HepG2 (cell line): ENCODE results near the gene IGSF8. TPM values are rescaled to one million over a fixed set of nuclear protein-coding genes. Genes with fewer than 3 reads are reported as not detected.

Source experiments
- ASH2L ChIP-seq: fragments of 300-600, 200-600 bp; sonication (generic); IDR thresholded peaks from 2 replicates; pipeline ENCODE4 v1.7.0; 2017; ENCODE audit warnings: low read depth, mild to moderate bottlenecking, moderate library complexity, mixed read lengths, low read length; ENCODE audit not compliant: insufficient read length
- DPF2 ChIP-seq: sonication (generic); formaldehyde crosslinking; IDR thresholded peaks from 2 replicates; pipeline ENCODE4 v1.4.0; 2020; ENCODE audit warnings: mild to moderate bottlenecking, low read depth, missing genetic modification reagents, borderline replicate concordance
- GFI1 ChIP-seq: sonication (generic); formaldehyde crosslinking; IDR thresholded peaks from 2 replicates; pipeline ENCODE4 v1.5.0; 2020; ENCODE audit warnings: missing genetic modification reagents, mild to moderate bottlenecking, borderline replicate concordance
- HMGA1 ChIP-seq: sonication (generic); formaldehyde crosslinking; conservative IDR thresholded peaks from 2 replicates; pipeline ENCODE4 v1.4.0; 2020; ENCODE audit warnings: missing genetic modification reagents
- HNF4A ChIP-seq: sonication (generic); formaldehyde crosslinking; IDR thresholded peaks from 2 replicates; pipeline ENCODE4 v1.4.0; 2020; ENCODE audit warnings: missing genetic modification reagents
- NR2F1 ChIP-seq, 2 experiments: fragments of 450-650 bp in 1 of 2; formaldehyde crosslinking in 1 of 2; IDR thresholded peaks; 2 replicates each; pipeline versions ENCODE4 v1.5.0 to v1.6.1; 2016 to 2020; ENCODE audit warnings: mild to moderate bottlenecking in 1 of 2, missing compliant biosample characterization in 1 of 2, missing genetic modification reagents in 1 of 2, moderate library complexity in 1 of 2
- RFXAP ChIP-seq: sonication (generic); formaldehyde crosslinking; IDR thresholded peaks from 2 replicates; pipeline ENCODE4 v1.4.0; 2020; ENCODE audit warnings: missing genetic modification reagents, borderline replicate concordance
- SOX6 ChIP-seq, 2 experiments: fragments of 450-650 bp in 1 of 2; sonication (generic) in 1 of 2; formaldehyde crosslinking in 1 of 2; IDR thresholded peaks; 2 replicates each; pipeline versions ENCODE4 v1.4.0 to v1.6.1; 2017 to 2020; ENCODE audit warnings: antibody characterized with exemption in 1 of 2, mild to moderate bottlenecking in 1 of 2, missing genetic modification reagents in 1 of 2
- SRSF9 ChIP-seq: fragments of 200-400 bp; formaldehyde crosslinking; IDR thresholded peaks from 2 replicates; pipeline ENCODE4 v1.6.1; 2018; ENCODE audit warnings: borderline replicate concordance, mild to moderate bottlenecking, low read depth, low read length; ENCODE audit not compliant: insufficient read depth, poor library complexity, severe bottlenecking
- TGIF2 ChIP-seq: IDR thresholded peaks from 2 replicates; pipeline ENCODE4 v1.6.1; 2016; ENCODE audit warnings: control low read depth, missing compliant biosample characterization
- U2AF1 ChIP-seq: fragments of 200-400 bp; formaldehyde crosslinking; optimal IDR thresholded peaks from 2 replicates; pipeline ENCODE3; 2017; ENCODE audit warnings: mild to moderate bottlenecking, low read depth, low read length
- ZBTB26 ChIP-seq: IDR thresholded peaks from 2 replicates; pipeline ENCODE4 v1.6.1; 2016; ENCODE audit warnings: missing compliant biosample characterization, missing genetic modification reagents, borderline replicate concordance
- ZFP91 ChIP-seq: sonication (generic); formaldehyde crosslinking; IDR thresholded peaks from 2 replicates; pipeline ENCODE4 v1.9.0; 2022; ENCODE audit warnings: missing genetic modification reagents, mild to moderate bottlenecking, borderline replicate concordance
- ZNF17 ChIP-seq: sonication (generic); formaldehyde crosslinking; IDR thresholded peaks from 2 replicates; pipeline ENCODE4 v1.5.0; 2020; ENCODE audit warnings: mild to moderate bottlenecking, missing genetic modification reagents
- ZNF430 ChIP-seq: sonication (generic); formaldehyde crosslinking; IDR thresholded peaks from 2 replicates; pipeline ENCODE4 v1.9.0; 2021; ENCODE audit warnings: mild to moderate bottlenecking, missing genetic modification reagents
- ZNF572 ChIP-seq: sonication (generic); formaldehyde crosslinking; IDR thresholded peaks from 2 replicates; pipeline ENCODE4 v1.5.1; 2020; ENCODE audit warnings: mild to moderate bottlenecking, missing genetic modification reagents
- ZNF704 ChIP-seq: sonication (generic); formaldehyde crosslinking; IDR thresholded peaks from 2 replicates; pipeline ENCODE4 v1.8.1; 2023; ENCODE audit warnings: mild to moderate bottlenecking, inconsistent platforms, moderate library complexity, missing genetic modification reagents, borderline replicate concordance
- polyA plus RNA-seq, 8 experiments: library from polyadenylated mRNA; depleted of rRNA in 3 of 8; stranded (reverse) in 7 of 8; unstranded in 1 of 8; fragments of >200 nt; fragmentation: Illumina TruSeq in 4 of 8; extraction: Trizol in 4 of 8; gene quantifications; 2 replicates each; pipeline versions ENCODE4 v1.2.1 to v1.2.3, GENCODE V29; 2011 to 2016; ENCODE audit warnings: low read depth in 4 of 8, missing spikeins in 1 of 8, mixed read lengths in 1 of 8; ENCODE audit not compliant: insufficient read depth in 1 of 8
- total RNA-seq, 5 experiments: library from RNA; depleted of rRNA; stranded (reverse); fragments of >200 nt; fragmentation: Illumina TruSeq; extraction: Trizol; gene quantifications; 2 replicates each; pipeline ENCODE4 v1.2.3, GENCODE V29; 2016; ENCODE audit warnings: low read depth in 1 of 5
- TF ChIP-seq, protein P1 (sequence below): sonication (generic); formaldehyde crosslinking; IDR thresholded peaks from 2 replicates; pipeline ENCODE4 v1.9.0; 2021; ENCODE audit warnings: missing genetic modification reagents, borderline replicate concordance
- TF ChIP-seq, protein P2 (sequence below): sonication (generic); formaldehyde crosslinking; IDR thresholded peaks from 2 replicates; pipeline ENCODE4 v1.4.0; 2020; ENCODE audit warnings: missing genetic modification reagents
- TF ChIP-seq, protein P3 (sequence below): sonication (generic); formaldehyde crosslinking; IDR thresholded peaks from 2 replicates; pipeline ENCODE4 v1.4.0; 2020; ENCODE audit warnings: mild to moderate bottlenecking, missing genetic modification reagents

Gene IGSF8
- total and polyA plus RNA-seq, 2 of the 13 experiments (the other 11 are each of a cell fraction or from before 2014, with no cell fraction given), result 24.0 to 41.0 TPM

GRCh38 chr1:160053548-160054365 lies 44.7 kb downstream of the IGSF8 start (continued):
- TF ChIP-seq RFXAP (CRISPR knock-in tag), result no peak
- no peak for TF ChIP-seq ZNF704 (CRISPR knock-in tag)
- no peak for TF ChIP-seq ZNF572 (CRISPR knock-in tag)
- peak; percentile 61 for TF ChIP-seq HNF4A (CRISPR knock-in tag)
- TF ChIP-seq ZNF17 (CRISPR knock-in tag), result no peak
- peak; percentile 94 for TF ChIP-seq GFI1 (CRISPR knock-in tag)
- TF ChIP-seq U2AF1, result no peak
- TF ChIP-seq DPF2 (CRISPR knock-in tag), result peak; percentile 60; the same call in 1 of the 2 replicates
- TF ChIP-seq ZNF430 (CRISPR knock-in tag), result no peak
- TF ChIP-seq SOX6 (IDR thresholded peaks at IDR 0.05), result no peak
- peak; percentile 99 for TF ChIP-seq SOX6 (CRISPR knock-in tag; IDR thresholded peaks at IDR 0.05)
- TF ChIP-seq TGIF2 (CRISPR knock-in tag), result no peak
- TF ChIP-seq ZFP91 (CRISPR knock-in tag), result peak; percentile 41; the same call in 1 of the 2 replicates
- TF ChIP-seq, protein P1, sequence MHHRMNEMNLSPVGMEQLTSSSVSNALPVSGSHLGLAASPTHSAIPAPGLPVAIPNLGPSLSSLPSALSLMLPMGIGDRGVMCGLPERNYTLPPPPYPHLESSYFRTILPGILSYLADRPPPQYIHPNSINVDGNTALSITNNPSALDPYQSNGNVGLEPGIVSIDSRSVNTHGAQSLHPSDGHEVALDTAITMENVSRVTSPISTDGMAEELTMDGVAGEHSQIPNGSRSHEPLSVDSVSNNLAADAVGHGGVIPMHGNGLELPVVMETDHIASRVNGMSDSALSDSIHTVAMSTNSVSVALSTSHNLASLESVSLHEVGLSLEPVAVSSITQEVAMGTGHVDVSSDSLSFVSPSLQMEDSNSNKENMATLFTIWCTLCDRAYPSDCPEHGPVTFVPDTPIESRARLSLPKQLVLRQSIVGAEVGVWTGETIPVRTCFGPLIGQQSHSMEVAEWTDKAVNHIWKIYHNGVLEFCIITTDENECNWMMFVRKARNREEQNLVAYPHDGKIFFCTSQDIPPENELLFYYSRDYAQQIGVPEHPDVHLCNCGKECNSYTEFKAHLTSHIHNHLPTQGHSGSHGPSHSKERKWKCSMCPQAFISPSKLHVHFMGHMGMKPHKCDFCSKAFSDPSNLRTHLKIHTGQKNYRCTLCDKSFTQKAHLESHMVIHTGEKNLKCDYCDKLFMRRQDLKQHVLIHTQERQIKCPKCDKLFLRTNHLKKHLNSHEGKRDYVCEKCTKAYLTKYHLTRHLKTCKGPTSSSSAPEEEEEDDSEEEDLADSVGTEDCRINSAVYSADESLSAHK (CRISPR knock-in tag), result no peak
- TF ChIP-seq HMGA1 (CRISPR knock-in tag), result no peak
- peak; percentile 73 to 94; a peak in 3 of 4 replicates for TF ChIP-seq NR2F1 (CRISPR knock-in tag; IDR thresholded peaks at IDR 0.05)
- peak; percentile 84 for TF ChIP-seq ASH2L
- no peak for TF ChIP-seq SRSF9
- TF ChIP-seq, protein P2, sequence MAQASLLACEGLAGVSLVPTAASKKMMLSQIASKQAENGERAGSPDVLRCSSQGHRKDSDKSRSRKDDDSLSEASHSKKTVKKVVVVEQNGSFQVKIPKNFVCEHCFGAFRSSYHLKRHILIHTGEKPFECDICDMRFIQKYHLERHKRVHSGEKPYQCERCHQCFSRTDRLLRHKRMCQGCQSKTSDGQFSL (CRISPR knock-in tag), result 0 out of 2 replicates have a peak, but pooled peaks have one; percentile 52
- no peak for TF ChIP-seq ZBTB26 (CRISPR knock-in tag)
- TF ChIP-seq, protein P3, sequence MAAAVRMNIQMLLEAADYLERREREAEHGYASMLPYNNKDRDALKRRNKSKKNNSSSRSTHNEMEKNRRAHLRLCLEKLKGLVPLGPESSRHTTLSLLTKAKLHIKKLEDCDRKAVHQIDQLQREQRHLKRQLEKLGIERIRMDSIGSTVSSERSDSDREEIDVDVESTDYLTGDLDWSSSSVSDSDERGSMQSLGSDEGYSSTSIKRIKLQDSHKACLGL (CRISPR knock-in tag), result no peak
